ENCODE measurements around the gene TBC1D10A. TPM values are rescaled to one million over a fixed set of nuclear protein-coding genes. Genes with fewer than 3 reads are reported as not detected.

Gene TBC1D10A
- polyA plus RNA-seq, 1 donor (not counting 4 experiments of a cell fraction or from before 2014, with no cell fraction given): 17.8 TPM

DNA sequence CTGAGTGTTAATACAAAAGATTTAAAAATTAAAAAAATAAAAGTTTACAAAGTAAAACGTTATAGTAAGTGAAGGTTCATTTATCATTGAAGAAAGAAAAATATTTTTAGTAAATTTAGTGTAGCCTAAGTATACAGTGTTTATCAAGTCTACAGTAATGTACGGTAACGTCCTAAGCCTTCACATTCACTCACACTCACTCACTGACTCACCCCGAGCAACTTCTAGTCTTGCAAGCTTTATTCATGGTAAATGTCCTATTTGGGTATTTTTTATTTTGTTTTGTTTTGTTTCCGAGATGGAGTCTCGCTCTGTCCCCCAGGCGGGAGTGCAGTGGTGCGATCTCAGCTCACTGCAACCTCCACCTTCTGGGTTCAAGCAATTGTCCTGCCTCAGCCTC lies 46.2 kb downstream of the TBC1D10A start:
- H3K27me3 ChIP-seq (ENCODE audit: control insufficient read depth, extremely low read depth, insufficient read depth, low read length): no peaks in the 10 kb centered on the region
- DNase-seq (ENCODE audit: low read depth, low spot score) (no peak), FAIRE-seq (no peak)
- H3K4me1 ChIP-seq (ENCODE audit: control insufficient read depth, extremely low read depth, insufficient read depth, low read length): peaks cover 13% of the 10 kb centered on the region
- dilution Hi-C loops (cut with MboI; ENCODE audit: extremely low pct_ligation_motif_present, low sequenced_read_pairs): no loop called here
- no peaks in the 10 kb centered on the region for H3K79me2 ChIP-seq (ENCODE audit: control insufficient read depth, insufficient read depth, low read length)
- H3K4me3 ChIP-seq (ENCODE audit: control insufficient read depth in 2 of 3, extremely low read depth in 1 of 3, insufficient read depth in 2 of 3, low read depth in 1 of 3, low read length in 3 of 3): no peak overlapping the region
- no peaks in the 10 kb centered on the region for H3K9me3 ChIP-seq (ENCODE audit: control insufficient read depth, low read depth, low read length)
- TF ChIP-seq, protein P1, sequence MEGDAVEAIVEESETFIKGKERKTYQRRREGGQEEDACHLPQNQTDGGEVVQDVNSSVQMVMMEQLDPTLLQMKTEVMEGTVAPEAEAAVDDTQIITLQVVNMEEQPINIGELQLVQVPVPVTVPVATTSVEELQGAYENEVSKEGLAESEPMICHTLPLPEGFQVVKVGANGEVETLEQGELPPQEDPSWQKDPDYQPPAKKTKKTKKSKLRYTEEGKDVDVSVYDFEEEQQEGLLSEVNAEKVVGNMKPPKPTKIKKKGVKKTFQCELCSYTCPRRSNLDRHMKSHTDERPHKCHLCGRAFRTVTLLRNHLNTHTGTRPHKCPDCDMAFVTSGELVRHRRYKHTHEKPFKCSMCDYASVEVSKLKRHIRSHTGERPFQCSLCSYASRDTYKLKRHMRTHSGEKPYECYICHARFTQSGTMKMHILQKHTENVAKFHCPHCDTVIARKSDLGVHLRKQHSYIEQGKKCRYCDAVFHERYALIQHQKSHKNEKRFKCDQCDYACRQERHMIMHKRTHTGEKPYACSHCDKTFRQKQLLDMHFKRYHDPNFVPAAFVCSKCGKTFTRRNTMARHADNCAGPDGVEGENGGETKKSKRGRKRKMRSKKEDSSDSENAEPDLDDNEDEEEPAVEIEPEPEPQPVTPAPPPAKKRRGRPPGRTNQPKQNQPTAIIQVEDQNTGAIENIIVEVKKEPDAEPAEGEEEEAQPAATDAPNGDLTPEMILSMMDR (optimal IDR thresholded peaks at IDR 0.05 in 1 of 3, IDR thresholded peaks at IDR 0.05 in 1 of 3, conservative IDR thresholded peaks at IDR 0.05 in 1 of 3; ENCODE audit: extremely low read depth in 1 of 3, insufficient read depth in 2 of 3, low read length in 3 of 3): no peak
- no peak for TF ChIP-seq EZH2 (IDR thresholded peaks at IDR 0.05; ENCODE audit: low read length)
- no peaks in the 10 kb centered on the region for H3K9me1 ChIP-seq (ENCODE audit: control insufficient read depth, extremely low read depth, insufficient read depth, low read length)
- H3K9ac ChIP-seq (ENCODE audit: control insufficient read depth, extremely low read depth, insufficient read depth, low read length): no peak overlapping the region
- no peak overlapping the region for H3K27ac ChIP-seq (ENCODE audit: control insufficient read depth, insufficient read depth, low read length)
- H2AFZ ChIP-seq (ENCODE audit: control insufficient read depth, low read length): no peak overlapping the region
- peaks cover 0 to 5% of the 10 kb centered on the region in 2 experiments for H3K36me3 ChIP-seq (ENCODE audit: control insufficient read depth in 2 of 2, extremely low read depth in 1 of 2, insufficient read depth in 2 of 2, low read length in 2 of 2)
- no peaks in the 10 kb centered on the region for H4K20me1 ChIP-seq (ENCODE audit: control insufficient read depth, extremely low read depth, insufficient read depth, low read length)
- H3K4me2 ChIP-seq (ENCODE audit: control insufficient read depth, extremely low read depth, insufficient read depth, low read depth, low read length): no peak overlapping the region

DNA sequence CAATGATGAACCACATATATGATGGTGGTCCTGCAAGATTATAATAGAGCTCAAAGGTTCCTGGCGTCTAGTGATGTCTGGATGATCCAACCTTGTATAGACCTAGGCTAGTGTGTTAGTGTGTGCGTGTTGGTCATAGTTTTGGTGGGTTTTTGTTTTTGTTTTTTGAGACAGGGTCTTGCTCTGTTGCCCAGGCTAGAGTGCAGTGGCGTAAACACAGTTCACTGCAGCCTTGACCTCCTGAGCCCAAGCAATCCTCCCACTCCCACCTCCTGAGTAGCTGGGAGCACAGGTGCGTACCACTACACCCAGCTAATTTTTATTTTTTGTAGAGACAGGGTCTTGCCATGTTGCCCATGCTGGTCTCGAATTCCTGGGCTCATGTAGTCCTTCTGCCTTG lies 46.8 kb downstream of the TBC1D10A start:
- Histone ChIP-seq H3K27ac (ENCODE audit: control insufficient read depth, insufficient read depth, low read length) (no peak overlapping the region), H3K4me2 (ENCODE audit: control insufficient read depth, extremely low read depth, insufficient read depth, low read depth, low read length) (no peak overlapping the region), H3K9me1 (ENCODE audit: control insufficient read depth, extremely low read depth, insufficient read depth, low read length) (no peaks in the 10 kb centered on the region), H3K4me1 (ENCODE audit: control insufficient read depth, extremely low read depth, insufficient read depth, low read length) (peaks cover 13% of the 10 kb centered on the region), H3K4me3 (ENCODE audit: control insufficient read depth in 2 of 3, extremely low read depth in 1 of 3, insufficient read depth in 2 of 3, low read depth in 1 of 3, low read length in 3 of 3) (no peak overlapping the region), H4K20me1 (ENCODE audit: control insufficient read depth, extremely low read depth, insufficient read depth, low read length) (no peaks in the 10 kb centered on the region), H2AFZ (ENCODE audit: control insufficient read depth, low read length) (no peak overlapping the region), H3K79me2 (ENCODE audit: control insufficient read depth, insufficient read depth, low read length) (no peaks in the 10 kb centered on the region), H3K36me3 (ENCODE audit: control insufficient read depth in 2 of 2, extremely low read depth in 1 of 2, insufficient read depth in 2 of 2, low read length in 2 of 2) (peaks cover 0 to 5% of the 10 kb centered on the region in 2 experiments), H3K9me3 (ENCODE audit: control insufficient read depth, low read depth, low read length) (no peaks in the 10 kb centered on the region), H3K27me3 (ENCODE audit: control insufficient read depth, extremely low read depth, insufficient read depth, low read length) (no peaks in the 10 kb centered on the region), H3K9ac (ENCODE audit: control insufficient read depth, extremely low read depth, insufficient read depth, low read length) (no peak overlapping the region)
- DNase-seq (ENCODE audit: low read depth, low spot score) (no peak), FAIRE-seq (no peak)
- no peak for TF ChIP-seq EZH2 (IDR thresholded peaks at IDR 0.05; ENCODE audit: low read length)
- TF ChIP-seq, protein P1 (optimal IDR thresholded peaks at IDR 0.05 in 1 of 3, IDR thresholded peaks at IDR 0.05 in 1 of 3, conservative IDR thresholded peaks at IDR 0.05 in 1 of 3; ENCODE audit: extremely low read depth in 1 of 3, insufficient read depth in 2 of 3, low read length in 3 of 3): no peak
- dilution Hi-C loops (cut with MboI; ENCODE audit: extremely low pct_ligation_motif_present, low sequenced_read_pairs): no loop called here

Data from keratinocyte (primary cell).